H1 (cell line): ENCODE results near the gene SLC28A2. TPM values are rescaled to one million over a fixed set of nuclear protein-coding genes. Genes with fewer than 3 reads are reported as not detected.

Source experiments
- BRCA1 ChIP-seq: IDR thresholded peaks from 2 replicates; pipeline ENCODE4 v1.6.1; 2012; ENCODE audit warnings: low read depth, low read length, improper control_type of control experiment
- CBX5 ChIP-seq: fragments of 300-800, 300-1000 bp; sonication (generic); IDR thresholded peaks from 2 replicates; pipeline ENCODE4 v1.7.1; 2016; ENCODE audit warnings: antibody characterized with exemption, low read length, low read depth
- MAFK ChIP-seq: IDR thresholded peaks from 2 replicates; pipeline ENCODE4 v1.6.1; 2012; ENCODE audit warnings: low read depth, mild to moderate bottlenecking, improper control_type of control experiment, low read length
- NANOG ChIP-seq: IDR thresholded peaks from 2 replicates; pipeline ENCODE4 v1.6.1; 2011; ENCODE audit warnings: low read length, low read depth, mild to moderate bottlenecking, inconsistent platforms; ENCODE audit not compliant: insufficient read depth, poor library complexity, severe bottlenecking
- PHF8 ChIP-seq: fragments of 200-600 bp; sonication (generic); conservative IDR thresholded peaks from 2 replicates; pipeline ENCODE4 v1.7.1; 2012; ENCODE audit warnings: low read depth, mild to moderate bottlenecking, inconsistent platforms, low read length, moderate library complexity
- RBBP5 ChIP-seq: IDR thresholded peaks from 2 replicates; pipeline ENCODE4 v1.7.1; 2012; ENCODE audit warnings: low read depth, mild to moderate bottlenecking, inconsistent platforms, low read length, moderate library complexity, borderline replicate concordance
- SIN3A ChIP-seq, 2 experiments: IDR thresholded peaks in 1 of 2; conservative IDR thresholded peaks in 1 of 2; 2 replicates each; pipeline ENCODE4 v1.6.1; 2011 to 2012; ENCODE audit warnings: low read length in 2 of 2, improper control_type of control experiment in 1 of 2, low read depth in 1 of 2, mild to moderate bottlenecking in 1 of 2
- SP1 ChIP-seq: IDR thresholded peaks from 2 replicates; pipeline ENCODE4 v1.6.1; 2011; ENCODE audit warnings: low read depth, low read length
- SP2 ChIP-seq: IDR thresholded peaks from 2 replicates; pipeline ENCODE4 v1.6.1; 2012; ENCODE audit warnings: mild to moderate bottlenecking, low read length, inconsistent platforms
- TAF1 ChIP-seq: IDR thresholded peaks from 2 replicates; pipeline ENCODE4 v1.6.1; 2011; ENCODE audit warnings: mild to moderate bottlenecking, low read depth, low read length
- polyA plus RNA-seq, 7 experiments: library from polyadenylated mRNA; depleted of rRNA in 3 of 7; stranded (reverse) in 5 of 7; unstranded in 2 of 7; fragments of >200 nt in 5 of 7; fragments of 200-250 nt in 2 of 7; gene quantifications; 1 replicate in 5 of 7; 2 replicates in 1 of 7; 4 replicates in 1 of 7; pipeline versions ENCODE4 v1.2.1 to v1.2.3, GENCODE V29; 2011 to 2013; ENCODE audit warnings: missing spikeins in 2 of 7, mixed read lengths in 2 of 7
- total RNA-seq: library from RNA; stranded (reverse); fragmentation: NEBNext Ultra II Directional; extraction: Animal tissue kit (Norgen Biotek cat#: 25700); gene quantifications from 2 replicates; pipeline ENCODE4 v1.2.1, GENCODE V29; 2021

The SLC28A2 gene
- total and polyA plus RNA-seq, 2 of the 8 experiments (the other 6 are each of a cell fraction or from before 2014, with no cell fraction given), result 0.11 TPM; not detected in 1

GRCh38 chr15:45225506-45226273, 26.3 kb upstream of the SLC28A2 start (continued):
- TF ChIP-seq RBBP5, result no peak
- TF ChIP-seq BRCA1, result no peak
- TF ChIP-seq CBX5, result no peak
- no peak for TF ChIP-seq TAF1
- no peak for TF ChIP-seq SP2
- TF ChIP-seq MAFK, result no peak
- no peak for TF ChIP-seq PHF8
- no peak for TF ChIP-seq NANOG
- no peak for TF ChIP-seq SIN3A (conservative IDR thresholded peaks at IDR 0.05 in 1 of 2, IDR thresholded peaks at IDR 0.05 in 1 of 2; ENCODE audit: low read depth in 1 of 2, low read length in 2 of 2)
- TF ChIP-seq SP1, result no peak
